SK-N-SH (cell line): ENCODE results near the gene THBS1. TPM values are rescaled to one million over a fixed set of nuclear protein-coding genes. Genes with fewer than 3 reads are reported as not detected.

Experiments
- CTCF ChIA-PET: fragments of 300-600, 350-600 bp; formaldehyde crosslinking; extraction: SDS; loops from one replicate; lab custom pipeline; 2021; lab: Yijun Ruan, JAX
- POLR2A ChIA-PET: fragments of 350-600 bp; sonication (Branson Sonifier 250); formaldehyde crosslinking; extraction: SDS; loops from one replicate; lab custom pipeline; 2020; ENCODE audit warnings: antibody characterized with exemption, inconsistent platforms; lab: Yijun Ruan, JAX
- DNase-seq: peaks from one replicate; pipeline ENCODE4 v3.0.0; 2012
- H2AFZ ChIP-seq: fragments of 200-600 bp; sonication (generic); 2 replicates; pipeline ENCODE4 v1.8.1; 2016; ENCODE audit warnings: antibody characterized with exemption, mild to moderate bottlenecking, low read depth
- H3F3A ChIP-seq: fragments of 200-600 bp; sonication (generic); replicated peaks from 2 replicates; pipeline ENCODE3; 2016; ENCODE audit warnings: antibody characterized with exemption, mild to moderate bottlenecking; ENCODE audit not compliant: insufficient read depth
- H3K27ac ChIP-seq, 2 experiments: fragments of 200-500 bp in 1 of 2; fragments of 200-600 bp in 1 of 2; sonication (Bioruptor generic) in 1 of 2; sonication (generic), shearing (Covaris generic) in 1 of 2; 2 replicates each; pipeline versions ENCODE4 v1.5.1 to v1.6.1; 2014 to 2016; ENCODE audit warnings: low read depth in 2 of 2, inconsistent platforms in 1 of 2, low read length in 1 of 2, mild to moderate bottlenecking in 1 of 2, mixed read lengths in 1 of 2
- H3K27me3 ChIP-seq: fragments of 200-600 bp; sonication (generic), shearing (Covaris generic); 2 replicates; pipeline ENCODE4 v1.6.1; 2016; ENCODE audit warnings: mixed run types; ENCODE audit not compliant: insufficient read depth
- H3K36me3 ChIP-seq, 2 experiments: fragments of 200-500 bp in 1 of 2; fragments of 200-600 bp in 1 of 2; sonication (Bioruptor generic) in 1 of 2; sonication (generic) in 1 of 2; replicated peaks in 1 of 2; 2 replicates each; pipeline versions ENCODE3 to v1.5.1; 2014 to 2016; ENCODE audit warnings: low read length in 1 of 2, mild to moderate bottlenecking in 1 of 2; ENCODE audit not compliant: insufficient read depth in 2 of 2, control insufficient read depth in 1 of 2
- H3K4me1 ChIP-seq, 2 experiments: fragments of 200-500 bp in 1 of 2; fragments of 200-600 bp in 1 of 2; sonication (Bioruptor generic) in 1 of 2; sonication (generic), shearing (Covaris generic) in 1 of 2; 2 replicates each; pipeline versions ENCODE4 v1.5.1 to v1.6.1; 2014 to 2016; ENCODE audit warnings: low read depth in 1 of 2, low read length in 1 of 2, mixed run types in 1 of 2; ENCODE audit not compliant: insufficient read depth in 2 of 2, control insufficient read depth in 1 of 2
- H3K4me2 ChIP-seq: fragments of 200-600 bp; sonication (generic), shearing (Covaris generic); 2 replicates; pipeline ENCODE4 v1.6.1; 2017; ENCODE audit warnings: mixed run types
- H3K4me3 ChIP-seq, 2 experiments: fragments of 200-500 bp in 1 of 2; fragments of 200-600 bp in 1 of 2; sonication (Bioruptor generic) in 1 of 2; sonication (generic), shearing (Covaris generic) in 1 of 2; 2 replicates each; pipeline versions ENCODE4 v1.5.1 to v1.8.1; 2014 to 2016; ENCODE audit warnings: low read depth in 2 of 2, inconsistent platforms in 1 of 2, low read length in 1 of 2, mild to moderate bottlenecking in 1 of 2, mixed read lengths in 1 of 2, moderate library complexity in 1 of 2
- H3K79me2 ChIP-seq: fragments of 200-600 bp; sonication (generic); 2 replicates; pipeline ENCODE4 v1.8.1; 2017; ENCODE audit warnings: mild to moderate bottlenecking; ENCODE audit not compliant: insufficient read depth
- H3K9ac ChIP-seq: fragments of 200-600 bp; sonication (generic); 2 replicates; pipeline ENCODE4 v1.6.1; 2017; ENCODE audit warnings: mixed run types
- H3K9me2 ChIP-seq: fragments of 200-600 bp; sonication (generic); 2 replicates; pipeline ENCODE4 v1.6.1; 2017; ENCODE audit warnings: mixed run types
- H3K9me3 ChIP-seq: fragments of 200-600 bp; sonication (generic); 2 replicates; pipeline ENCODE4 v1.6.1; 2017; ENCODE audit warnings: mixed run types, mild to moderate bottlenecking, moderate library complexity
- H4K20me1 ChIP-seq: fragments of 200-600 bp; sonication (generic); 2 replicates; pipeline ENCODE4 v1.6.1; 2017; ENCODE audit warnings: mild to moderate bottlenecking, mixed run types; ENCODE audit not compliant: insufficient read depth
- EZH2phosphoT487 ChIP-seq: fragments of 200-600 bp; sonication (generic); IDR thresholded peaks from 2 replicates; pipeline ENCODE4 v1.6.1; 2017; ENCODE audit warnings: low read depth, mixed run types, mild to moderate bottlenecking, antibody characterized with exemption, moderate library complexity, borderline replicate concordance
- GABPA ChIP-seq: IDR thresholded peaks from 2 replicates; pipeline ENCODE4 v1.4.0; 2012; ENCODE audit warnings: low read depth, mild to moderate bottlenecking
- RAD21 ChIP-seq: IDR thresholded peaks from 2 replicates; pipeline ENCODE4 v1.6.1; 2012; ENCODE audit warnings: mild to moderate bottlenecking, low read length
- RCOR1 ChIP-seq: fragments of 150-350 bp; IDR thresholded peaks from 2 replicates; pipeline ENCODE4 v1.6.1; 2017; ENCODE audit warnings: antibody characterized with exemption, low read length
- RXRA ChIP-seq: IDR thresholded peaks from 2 replicates; pipeline ENCODE4 v1.4.0; 2012; ENCODE audit warnings: low read depth, mild to moderate bottlenecking, borderline replicate concordance
- WGBS: methylation state at CpG from one replicate; pipeline ENCODE4 v1.1.6; 2017; ENCODE audit warnings: low lambda C conversion rate; 5-methylcytosine and 5-hydroxymethylcytosine counted together
- polyA plus RNA-seq, 3 experiments: library from polyadenylated mRNA; depleted of rRNA; stranded (reverse); fragments of >200 nt; gene quantifications; 2 replicates each; pipeline ENCODE4 v1.2.3, GENCODE V29; 2012
- TF ChIP-seq, protein P1 (sequence below): IDR thresholded peaks from 2 replicates; pipeline ENCODE4 v1.4.0; 2012; ENCODE audit warnings: low read depth, borderline replicate concordance
- TF ChIP-seq, protein P2 (sequence below): IDR thresholded peaks from 2 replicates; pipeline ENCODE4 v1.6.1; 2012; ENCODE audit warnings: mild to moderate bottlenecking, low read depth, low read length, moderate library complexity
- TF ChIP-seq, protein P3 (sequence below): fragments of 150-350 bp; IDR thresholded peaks from 2 replicates; pipeline ENCODE4 v1.6.1; 2017; ENCODE audit warnings: antibody characterized with exemption, low read length, low read depth, borderline replicate concordance

THBS1 gene
- polyA plus RNA-seq, 1 of the 3 experiments (the other 2 are of a cell fraction), result 117 TPM

DNA sequence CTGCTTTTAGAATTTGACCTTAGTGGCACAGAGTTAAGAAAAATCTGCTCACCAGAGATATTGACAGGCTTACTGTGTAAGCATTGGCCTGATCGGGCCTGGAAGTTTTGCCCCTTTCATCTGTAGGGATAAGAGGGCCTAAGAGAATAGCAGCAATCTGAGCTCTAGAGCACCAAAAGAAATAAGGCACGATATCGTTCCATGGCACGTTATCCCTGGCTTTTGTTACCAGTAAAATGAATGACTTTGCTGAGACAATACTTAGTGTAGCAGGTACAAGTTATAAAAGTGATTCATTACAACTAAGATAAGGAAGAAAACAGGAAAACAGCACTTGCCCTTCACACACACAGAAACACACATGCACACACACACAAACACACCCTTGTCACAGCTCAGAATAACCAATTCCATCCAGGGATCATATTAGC is 5.0 kb downstream of the THBS1 start:
- Histone ChIP-seq H4K20me1 (peaks cover 99% of the 10 kb centered on the region), H3K4me2 (peak overlapping the region; percentile 82; the same call in 1 of the 2 replicates), H3K9me3 (no peaks in the 10 kb centered on the region), H2AFZ (no peak overlapping the region), H3K9me2 (no peaks in the 10 kb centered on the region), H3K27me3 (no peaks in the 10 kb centered on the region), H3K4me1 (peaks cover 3 to 5% of the 10 kb centered on the region in 2 experiments; a peak in 1 of 4 replicates), H3K9ac (peak overlapping the region; percentile 85; the same call in 1 of the 2 replicates), H3K36me3 (peaks cover 87 to 88% of the 10 kb centered on the region in 2 experiments), H3K79me2 (peaks cover 59% of the 10 kb centered on the region), H3K4me3 (peak overlapping the region in 1 of 2 experiments; percentile 72; a peak in 1 of 4 replicates), H3K27ac (peak overlapping the region in 1 of 2 experiments; percentile 94; a peak in 2 of 4 replicates), H3F3A (peaks cover 93% of the 10 kb centered on the region)
- CTCF ChIA-PET, result interaction anchor here (0.6 to 1.7 kb wide), 6 partner anchors 37 to 878 kb away, joined by 3 to 7 read pairs (median 3); no protein-coding TSS in a partner anchor
- TF ChIP-seq, protein P1, sequence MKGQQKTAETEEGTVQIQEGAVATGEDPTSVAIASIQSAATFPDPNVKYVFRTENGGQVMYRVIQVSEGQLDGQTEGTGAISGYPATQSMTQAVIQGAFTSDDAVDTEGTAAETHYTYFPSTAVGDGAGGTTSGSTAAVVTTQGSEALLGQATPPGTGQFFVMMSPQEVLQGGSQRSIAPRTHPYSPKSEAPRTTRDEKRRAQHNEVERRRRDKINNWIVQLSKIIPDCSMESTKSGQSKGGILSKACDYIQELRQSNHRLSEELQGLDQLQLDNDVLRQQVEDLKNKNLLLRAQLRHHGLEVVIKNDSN, result no peak
- TF ChIP-seq, protein P2, sequence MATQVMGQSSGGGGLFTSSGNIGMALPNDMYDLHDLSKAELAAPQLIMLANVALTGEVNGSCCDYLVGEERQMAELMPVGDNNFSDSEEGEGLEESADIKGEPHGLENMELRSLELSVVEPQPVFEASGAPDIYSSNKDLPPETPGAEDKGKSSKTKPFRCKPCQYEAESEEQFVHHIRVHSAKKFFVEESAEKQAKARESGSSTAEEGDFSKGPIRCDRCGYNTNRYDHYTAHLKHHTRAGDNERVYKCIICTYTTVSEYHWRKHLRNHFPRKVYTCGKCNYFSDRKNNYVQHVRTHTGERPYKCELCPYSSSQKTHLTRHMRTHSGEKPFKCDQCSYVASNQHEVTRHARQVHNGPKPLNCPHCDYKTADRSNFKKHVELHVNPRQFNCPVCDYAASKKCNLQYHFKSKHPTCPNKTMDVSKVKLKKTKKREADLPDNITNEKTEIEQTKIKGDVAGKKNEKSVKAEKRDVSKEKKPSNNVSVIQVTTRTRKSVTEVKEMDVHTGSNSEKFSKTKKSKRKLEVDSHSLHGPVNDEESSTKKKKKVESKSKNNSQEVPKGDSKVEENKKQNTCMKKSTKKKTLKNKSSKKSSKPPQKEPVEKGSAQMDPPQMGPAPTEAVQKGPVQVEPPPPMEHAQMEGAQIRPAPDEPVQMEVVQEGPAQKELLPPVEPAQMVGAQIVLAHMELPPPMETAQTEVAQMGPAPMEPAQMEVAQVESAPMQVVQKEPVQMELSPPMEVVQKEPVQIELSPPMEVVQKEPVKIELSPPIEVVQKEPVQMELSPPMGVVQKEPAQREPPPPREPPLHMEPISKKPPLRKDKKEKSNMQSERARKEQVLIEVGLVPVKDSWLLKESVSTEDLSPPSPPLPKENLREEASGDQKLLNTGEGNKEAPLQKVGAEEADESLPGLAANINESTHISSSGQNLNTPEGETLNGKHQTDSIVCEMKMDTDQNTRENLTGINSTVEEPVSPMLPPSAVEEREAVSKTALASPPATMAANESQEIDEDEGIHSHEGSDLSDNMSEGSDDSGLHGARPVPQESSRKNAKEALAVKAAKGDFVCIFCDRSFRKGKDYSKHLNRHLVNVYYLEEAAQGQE, result no peak
- TF ChIP-seq EZH2phosphoT487 (no peak), RAD21 (no peak), RCOR1 (no peak), RXRA (no peak), GABPA (no peak)
- TF ChIP-seq, protein P3, sequence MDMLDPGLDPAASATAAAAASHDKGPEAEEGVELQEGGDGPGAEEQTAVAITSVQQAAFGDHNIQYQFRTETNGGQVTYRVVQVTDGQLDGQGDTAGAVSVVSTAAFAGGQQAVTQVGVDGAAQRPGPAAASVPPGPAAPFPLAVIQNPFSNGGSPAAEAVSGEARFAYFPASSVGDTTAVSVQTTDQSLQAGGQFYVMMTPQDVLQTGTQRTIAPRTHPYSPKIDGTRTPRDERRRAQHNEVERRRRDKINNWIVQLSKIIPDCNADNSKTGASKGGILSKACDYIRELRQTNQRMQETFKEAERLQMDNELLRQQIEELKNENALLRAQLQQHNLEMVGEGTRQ, result no peak
- 97% methylated on average over 4 of the region's 4 CpGs for WGBS
- POLR2A ChIA-PET, result no interaction called here
- DNase-seq, result no peak
